SK-N-SH treated with all-trans-retinoic acid at 6 μM for 48 hours (cell line): ENCODE results near the gene BMP8B.

Experiments
- ARNTL ChIP-seq: fragments of 450-650 bp; formaldehyde crosslinking; IDR thresholded peaks from 2 replicates; pipeline ENCODE4 v1.5.0; 2020; ENCODE audit warnings: low read depth, mild to moderate bottlenecking, moderate library complexity, borderline replicate concordance
- CSRNP3 ChIP-seq: fragments of 250-450 bp; sonication (Bioruptor Pico); IDR thresholded peaks from 2 replicates; pipeline ENCODE4 v1.5.1; 2021; ENCODE audit warnings: mild to moderate bottlenecking, moderate library complexity
- RARB ChIP-seq: fragments of 250-450 bp; sonication (Bioruptor Pico); IDR thresholded peaks from 2 replicates; pipeline ENCODE4 v1.8.0; 2021; ENCODE audit warnings: mild to moderate bottlenecking, moderate library complexity
- TOX ChIP-seq: fragments of 250-450 bp; sonication (Bioruptor Pico); IDR thresholded peaks from 2 replicates; pipeline ENCODE4 v1.8.0; 2021; ENCODE audit warnings: mild to moderate bottlenecking, moderate library complexity, borderline replicate concordance
- TSHZ2 ChIP-seq: fragments of 250-450 bp; sonication (Bioruptor Pico); IDR thresholded peaks from 2 replicates; pipeline ENCODE4 v1.5.0; 2020; ENCODE audit warnings: mild to moderate bottlenecking, moderate library complexity
- ZFP3 ChIP-seq: fragments of 250-450 bp; sonication (Bioruptor Pico); IDR thresholded peaks from 2 replicates; pipeline ENCODE4 v1.5.0; 2020; ENCODE audit warnings: mild to moderate bottlenecking, moderate library complexity
- ZFP30 ChIP-seq: fragments of 450-650 bp; formaldehyde crosslinking; IDR thresholded peaks from 2 replicates; pipeline ENCODE4 v1.5.0; 2022; ENCODE audit warnings: mild to moderate bottlenecking, moderate library complexity
- ZNF8 ChIP-seq: fragments of 450-650 bp; formaldehyde crosslinking; IDR thresholded peaks from 2 replicates; pipeline ENCODE4 v1.5.0; 2020; ENCODE audit warnings: mild to moderate bottlenecking, moderate library complexity
- TF ChIP-seq, protein P1 (sequence below): fragments of 250-450 bp; sonication (Bioruptor Pico); IDR thresholded peaks from 2 replicates; pipeline ENCODE4 v1.8.0; 2020; ENCODE audit warnings: mild to moderate bottlenecking, moderate library complexity, borderline replicate concordance
- TF ChIP-seq, protein P2 (sequence below): fragments of 250-450 bp; sonication (Bioruptor Pico); IDR thresholded peaks from 2 replicates; pipeline ENCODE4 v1.5.1; 2020; ENCODE audit warnings: low read depth, mild to moderate bottlenecking, moderate library complexity

DNA sequence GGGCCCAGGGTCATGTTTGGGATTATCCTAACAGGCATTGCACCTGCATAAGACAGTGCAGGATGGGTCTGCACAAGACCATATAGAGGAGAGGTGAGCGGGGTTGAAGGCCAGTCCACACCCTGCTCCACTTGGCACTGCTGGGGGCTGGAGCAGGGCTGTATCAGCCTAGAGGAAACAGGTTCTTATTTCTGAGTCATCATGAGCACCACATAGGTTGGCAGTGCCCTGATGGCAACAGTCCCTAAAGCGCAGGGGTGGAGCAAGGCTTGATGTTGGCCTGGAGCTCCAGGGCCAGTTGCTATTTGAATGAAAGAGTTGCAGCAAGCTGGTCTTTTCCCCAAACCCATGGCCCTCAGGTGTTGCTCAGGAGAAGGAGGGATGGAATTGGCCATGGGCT is 29.8 kb upstream of the BMP8B start:
- no peak for TF ChIP-seq TSHZ2 (CRISPR knock-in tag)
- TF ChIP-seq CSRNP3 (CRISPR knock-in tag): no peak
- TF ChIP-seq ZFP30 (CRISPR knock-in tag): no peak
- TF ChIP-seq, protein P1, sequence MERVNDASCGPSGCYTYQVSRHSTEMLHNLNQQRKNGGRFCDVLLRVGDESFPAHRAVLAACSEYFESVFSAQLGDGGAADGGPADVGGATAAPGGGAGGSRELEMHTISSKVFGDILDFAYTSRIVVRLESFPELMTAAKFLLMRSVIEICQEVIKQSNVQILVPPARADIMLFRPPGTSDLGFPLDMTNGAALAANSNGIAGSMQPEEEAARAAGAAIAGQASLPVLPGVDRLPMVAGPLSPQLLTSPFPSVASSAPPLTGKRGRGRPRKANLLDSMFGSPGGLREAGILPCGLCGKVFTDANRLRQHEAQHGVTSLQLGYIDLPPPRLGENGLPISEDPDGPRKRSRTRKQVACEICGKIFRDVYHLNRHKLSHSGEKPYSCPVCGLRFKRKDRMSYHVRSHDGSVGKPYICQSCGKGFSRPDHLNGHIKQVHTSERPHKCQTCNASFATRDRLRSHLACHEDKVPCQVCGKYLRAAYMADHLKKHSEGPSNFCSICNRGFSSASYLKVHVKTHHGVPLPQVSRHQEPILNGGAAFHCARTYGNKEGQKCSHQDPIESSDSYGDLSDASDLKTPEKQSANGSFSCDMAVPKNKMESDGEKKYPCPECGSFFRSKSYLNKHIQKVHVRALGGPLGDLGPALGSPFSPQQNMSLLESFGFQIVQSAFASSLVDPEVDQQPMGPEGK (CRISPR knock-in tag): no peak
- TF ChIP-seq, protein P2, sequence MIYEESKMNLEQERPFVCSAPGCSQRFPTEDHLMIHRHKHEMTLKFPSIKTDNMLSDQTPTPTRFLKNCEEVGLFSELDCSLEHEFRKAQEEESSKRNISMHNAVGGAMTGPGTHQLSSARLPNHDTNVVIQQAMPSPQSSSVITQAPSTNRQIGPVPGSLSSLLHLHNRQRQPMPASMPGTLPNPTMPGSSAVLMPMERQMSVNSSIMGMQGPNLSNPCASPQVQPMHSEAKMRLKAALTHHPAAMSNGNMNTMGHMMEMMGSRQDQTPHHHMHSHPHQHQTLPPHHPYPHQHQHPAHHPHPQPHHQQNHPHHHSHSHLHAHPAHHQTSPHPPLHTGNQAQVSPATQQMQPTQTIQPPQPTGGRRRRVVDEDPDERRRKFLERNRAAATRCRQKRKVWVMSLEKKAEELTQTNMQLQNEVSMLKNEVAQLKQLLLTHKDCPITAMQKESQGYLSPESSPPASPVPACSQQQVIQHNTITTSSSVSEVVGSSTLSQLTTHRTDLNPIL (CRISPR knock-in tag): no peak
- no peak for TF ChIP-seq RARB
- no peak for TF ChIP-seq ZNF8 (CRISPR knock-in tag)
- TF ChIP-seq TOX (CRISPR knock-in tag): no peak
- TF ChIP-seq ARNTL (CRISPR knock-in tag): no peak
- no peak for TF ChIP-seq ZFP3 (CRISPR knock-in tag)
